A673 (cell line): ENCODE measurements around the gene SDC4. TPM values are rescaled to one million over a fixed set of nuclear protein-coding genes. Genes with fewer than 3 reads are reported as not detected.
A peak's percentile ranks its signal among the peaks of the same experiment; 100 is the strongest.

Source experiments
- BruUV-seq: library from RNA; stranded (reverse); fragments of 400-500 nt; replicated peaks from 2 replicates; lab custom pipeline; 2021; lab: Mats Ljungman, UMichigan
- CTCF ChIA-PET: fragments of 300-600 bp; sonication (Branson Sonifier 250); formaldehyde crosslinking; loops from one replicate; lab custom pipeline; 2022; ENCODE audit warnings: antibody characterized with exemption; lab: Charles Lee
- POLR2A ChIA-PET: fragments of 300-600 bp; sonication (Branson Sonifier 250); formaldehyde crosslinking; loops from one replicate; lab custom pipeline; 2022; ENCODE audit warnings: antibody characterized with exemption; ENCODE audit not compliant: low non-redundant PET; lab: Charles Lee
- DNase-seq: peaks from one replicate; pipeline ENCODE4 v3.0.0-alpha.2; 2015; ENCODE audit warnings: low spot score
- H3K27ac ChIP-seq: fragments of 200-600 bp; sonication (generic); 2 replicates; pipeline ENCODE4 v1.5.1; 2016; ENCODE audit warnings: mixed run types, low read depth, mild to moderate bottlenecking, mixed read lengths, antibody characterized with exemption, low read length; ENCODE audit not compliant: poor library complexity, severe bottlenecking
- H3K27me3 ChIP-seq: fragments of 200-600 bp; sonication (generic); replicated peaks from 2 replicates; pipeline ENCODE4 v1.6.1; 2017; ENCODE audit warnings: mixed run types, low read depth, mild to moderate bottlenecking, mixed read lengths, antibody characterized with exemption, low read length; ENCODE audit not compliant: insufficient read depth, poor library complexity
- H3K36me3 ChIP-seq: fragments of 200-600 bp; sonication (generic); 2 replicates; pipeline ENCODE4 v1.6.1; 2016; ENCODE audit warnings: mixed run types, mild to moderate bottlenecking, mixed read lengths, antibody characterized with exemption, low read length; ENCODE audit not compliant: insufficient read depth, poor library complexity, severe bottlenecking
- H3K4me1 ChIP-seq: fragments of 200-600 bp; sonication (generic); 2 replicates; pipeline ENCODE4 v1.6.1; 2017; ENCODE audit warnings: mixed run types, mild to moderate bottlenecking, mixed read lengths, antibody characterized with exemption, low read length; ENCODE audit not compliant: insufficient read depth, poor library complexity, severe bottlenecking
- H3K4me3 ChIP-seq: fragments of 200-600 bp; sonication (generic); 2 replicates; pipeline ENCODE4 v1.5.1; 2016; ENCODE audit warnings: low read depth, mixed run types, mild to moderate bottlenecking, mixed read lengths, low read length; ENCODE audit not compliant: poor library complexity, severe bottlenecking
- H3K9me3 ChIP-seq: fragments of 200-600 bp; sonication (generic); 2 replicates; pipeline ENCODE4 v1.6.1; 2016; ENCODE audit warnings: mixed run types, low read depth, mild to moderate bottlenecking, mixed read lengths, antibody characterized with exemption, low read length; ENCODE audit not compliant: poor library complexity, severe bottlenecking
- CTCF ChIP-seq: fragments of 300-800, 200-600 bp; sonication (generic); conservative IDR thresholded peaks from 2 replicates; pipeline ENCODE4 v1.5.1; 2017; ENCODE audit warnings: low read depth, mild to moderate bottlenecking, antibody characterized with exemption, low read length, moderate library complexity, mixed read lengths
- EZH2 ChIP-seq: fragments of 200-600 bp; sonication (generic); IDR thresholded peaks from 2 replicates; pipeline ENCODE4 v1.6.1; 2017; ENCODE audit warnings: borderline replicate concordance, low read depth, mild to moderate bottlenecking, mixed read lengths, antibody characterized with exemption, low read length; ENCODE audit not compliant: poor library complexity, severe bottlenecking
- intact Hi-C: fragments of 100-400 bp; cut with micrococcal nuclease; formaldehyde crosslinking; loops from one replicate; pipeline ENCODE4 v1.10.0; 2022; ENCODE audit not compliant: unreplicated experiment
- total RNA-seq: library from RNA; stranded (reverse); gene quantifications from 2 replicates; pipeline ENCODE4 v1.2.3, GENCODE V29; 2021

The SDC4 gene
- total RNA-seq, 1 experiment from 2014 or later: 16.3 TPM

- no peaks in the 10 kb centered on the region for H3K9me3 ChIP-seq
- H3K4me3 ChIP-seq: no peak overlapping the region
- DNase-seq: no peak
- intact Hi-C loops: no loop called here
- CTCF ChIA-PET: interaction anchor here (0.6 to 1.3 kb wide), 3 partner anchors 113 to 1376 kb away, joined by 3 to 9 read pairs (median 4); no protein-coding TSS in a partner anchor
- TF ChIP-seq CTCF (no peak), EZH2 (no peak)
- BruUV-seq: no TSS peak
- peaks cover 16% of the 10 kb centered on the region for H3K4me1 ChIP-seq
- peaks cover 10% of the 10 kb centered on the region for H3K36me3 ChIP-seq
- POLR2A ChIA-PET: no interaction called here
- no peak overlapping the region for H3K27ac ChIP-seq
- H3K27me3 ChIP-seq: no peaks in the 10 kb centered on the region
Measured at GRCh38 chr20:45323731-45324130, 24.5 kb downstream of the SDC4 start.

GRCh38 chr20:45322952-45323383 is 25.3 kb downstream of the SDC4 start:
- Histone ChIP-seq H3K36me3 (peaks cover 5% of the 10 kb centered on the region), H3K27me3 (no peaks in the 10 kb centered on the region), H3K4me3 (no peak overlapping the region), H3K4me1 (peaks cover 16% of the 10 kb centered on the region), H3K9me3 (no peaks in the 10 kb centered on the region), H3K27ac (no peak overlapping the region)
- no TSS peak for BruUV-seq
- ChIA-PET CTCF (interaction anchor here (1.1 to 1.3 kb wide), 2 partner anchors 114 to 127 kb away, joined by 3 to 9 read pairs; no protein-coding TSS in a partner anchor), POLR2A (no interaction called here)
- TF ChIP-seq EZH2: no peak
- peak; percentile 28; the same call in 1 of the 2 replicates for TF ChIP-seq CTCF
- DNase-seq: peak; percentile 34
- intact Hi-C loops: no loop called here

- CTCF ChIA-PET: interaction anchor here (2.9 kb wide), 1 partner anchor 116 kb away, joined by 17 read pairs; no protein-coding TSS in a partner anchor
- BruUV-seq: no TSS peak
- Histone ChIP-seq H3K4me1 (peaks cover 16% of the 10 kb centered on the region), H3K27me3 (peaks cover 4% of the 10 kb centered on the region), H3K4me3 (no peak overlapping the region), H3K27ac (no peak overlapping the region), H3K36me3 (no peaks in the 10 kb centered on the region), H3K9me3 (no peaks in the 10 kb centered on the region)
- TF ChIP-seq EZH2: no peak
- TF ChIP-seq CTCF: no peak
- DNase-seq: no peak
- POLR2A ChIA-PET: no interaction called here
- intact Hi-C loops: no loop called here
Measured at GRCh38 chr20:45320948-45321595, 27.2 kb downstream of the SDC4 start.
